Uterus (tissue), 2 donors: Measurements from ENCODE around the gene MLF2.
"Not testable (repeated sequence)": the region's sequence is repeated elsewhere in the genome, so short reads cannot be mapped to it uniquely, and the experiment has no call there.

Experiments
- POLR2A ChIP-seq, 2 donors: fragments of 450-650 bp; IDR thresholded peaks; one replicate each; pipeline ENCODE4 v1.6.1; 2016; ENCODE audit warnings: antibody characterized with exemption in 2 of 2, mild to moderate bottlenecking in 1 of 2, moderate library complexity in 1 of 2
- TF ChIP-seq, protein P1 (sequence below), 4 experiments: fragments of 200-600 bp in 2 of 4; fragments of 450-650 bp in 2 of 4; sonication (generic) in 2 of 4; IDR thresholded peaks; one replicate each; pipeline ENCODE4 v1.5.1; 2016 to 2019; ENCODE audit warnings: antibody characterized with exemption in 4 of 4, mild to moderate bottlenecking in 2 of 4, moderate library complexity in 1 of 4

DNA sequence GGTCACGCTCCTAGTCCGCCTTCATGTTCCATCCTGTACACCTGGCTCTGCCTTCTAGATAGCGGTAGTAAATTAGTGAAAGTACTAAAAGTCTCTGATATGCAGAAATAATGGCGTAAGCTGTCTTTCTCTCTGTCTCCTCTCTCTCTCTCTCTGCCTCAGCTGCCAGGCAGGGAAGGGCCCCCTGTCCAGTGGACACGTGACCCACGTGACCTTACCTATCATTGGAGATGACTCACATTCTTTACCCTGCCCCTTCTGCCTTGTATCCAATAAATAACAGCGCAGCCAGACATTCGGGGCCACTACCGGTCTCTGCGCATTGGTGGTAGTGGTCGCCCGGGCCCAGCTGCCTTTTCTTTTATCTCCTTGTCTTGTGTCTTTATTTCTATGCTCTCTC lies 10.9 kb downstream of the MLF2 start:
- TF ChIP-seq, protein P1, sequence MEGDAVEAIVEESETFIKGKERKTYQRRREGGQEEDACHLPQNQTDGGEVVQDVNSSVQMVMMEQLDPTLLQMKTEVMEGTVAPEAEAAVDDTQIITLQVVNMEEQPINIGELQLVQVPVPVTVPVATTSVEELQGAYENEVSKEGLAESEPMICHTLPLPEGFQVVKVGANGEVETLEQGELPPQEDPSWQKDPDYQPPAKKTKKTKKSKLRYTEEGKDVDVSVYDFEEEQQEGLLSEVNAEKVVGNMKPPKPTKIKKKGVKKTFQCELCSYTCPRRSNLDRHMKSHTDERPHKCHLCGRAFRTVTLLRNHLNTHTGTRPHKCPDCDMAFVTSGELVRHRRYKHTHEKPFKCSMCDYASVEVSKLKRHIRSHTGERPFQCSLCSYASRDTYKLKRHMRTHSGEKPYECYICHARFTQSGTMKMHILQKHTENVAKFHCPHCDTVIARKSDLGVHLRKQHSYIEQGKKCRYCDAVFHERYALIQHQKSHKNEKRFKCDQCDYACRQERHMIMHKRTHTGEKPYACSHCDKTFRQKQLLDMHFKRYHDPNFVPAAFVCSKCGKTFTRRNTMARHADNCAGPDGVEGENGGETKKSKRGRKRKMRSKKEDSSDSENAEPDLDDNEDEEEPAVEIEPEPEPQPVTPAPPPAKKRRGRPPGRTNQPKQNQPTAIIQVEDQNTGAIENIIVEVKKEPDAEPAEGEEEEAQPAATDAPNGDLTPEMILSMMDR (IDR thresholded peaks at IDR 0.05): not testable (repeated sequence)
- TF ChIP-seq POLR2A (IDR thresholded peaks at IDR 0.05): not testable (repeated sequence)
